SK-N-SH (cell line): ENCODE measurements around the gene BSX. TPM values are rescaled to one million over a fixed set of nuclear protein-coding genes. Genes with fewer than 3 reads are reported as not detected.

Source experiments
- CTCF ChIA-PET: fragments of 300-600, 350-600 bp; formaldehyde crosslinking; extraction: SDS; loops from one replicate; lab custom pipeline; 2021; lab: Yijun Ruan, JAX
- POLR2A ChIA-PET: fragments of 350-600 bp; sonication (Branson Sonifier 250); formaldehyde crosslinking; extraction: SDS; loops from one replicate; lab custom pipeline; 2020; ENCODE audit warnings: antibody characterized with exemption, inconsistent platforms; lab: Yijun Ruan, JAX
- DNase-seq: peaks from one replicate; pipeline ENCODE4 v3.0.0; 2012
- H2AFZ ChIP-seq: fragments of 200-600 bp; sonication (generic); 2 replicates; pipeline ENCODE4 v1.8.1; 2016; ENCODE audit warnings: antibody characterized with exemption, mild to moderate bottlenecking, low read depth
- H3F3A ChIP-seq: fragments of 200-600 bp; sonication (generic); replicated peaks from 2 replicates; pipeline ENCODE3; 2016; ENCODE audit warnings: antibody characterized with exemption, mild to moderate bottlenecking; ENCODE audit not compliant: insufficient read depth
- H3K27ac ChIP-seq, 2 experiments: fragments of 200-500 bp in 1 of 2; fragments of 200-600 bp in 1 of 2; sonication (Bioruptor generic) in 1 of 2; sonication (generic), shearing (Covaris generic) in 1 of 2; 2 replicates each; pipeline versions ENCODE4 v1.5.1 to v1.6.1; 2014 to 2016; ENCODE audit warnings: low read depth in 2 of 2, inconsistent platforms in 1 of 2, low read length in 1 of 2, mild to moderate bottlenecking in 1 of 2, mixed read lengths in 1 of 2
- H3K27me3 ChIP-seq: fragments of 200-600 bp; sonication (generic), shearing (Covaris generic); 2 replicates; pipeline ENCODE4 v1.6.1; 2016; ENCODE audit warnings: mixed run types; ENCODE audit not compliant: insufficient read depth
- H3K36me3 ChIP-seq, 2 experiments: fragments of 200-500 bp in 1 of 2; fragments of 200-600 bp in 1 of 2; sonication (Bioruptor generic) in 1 of 2; sonication (generic) in 1 of 2; replicated peaks in 1 of 2; 2 replicates each; pipeline versions ENCODE3 to v1.5.1; 2014 to 2016; ENCODE audit warnings: low read length in 1 of 2, mild to moderate bottlenecking in 1 of 2; ENCODE audit not compliant: insufficient read depth in 2 of 2, control insufficient read depth in 1 of 2
- H3K4me1 ChIP-seq, 2 experiments: fragments of 200-500 bp in 1 of 2; fragments of 200-600 bp in 1 of 2; sonication (Bioruptor generic) in 1 of 2; sonication (generic), shearing (Covaris generic) in 1 of 2; 2 replicates each; pipeline versions ENCODE4 v1.5.1 to v1.6.1; 2014 to 2016; ENCODE audit warnings: low read depth in 1 of 2, low read length in 1 of 2, mixed run types in 1 of 2; ENCODE audit not compliant: insufficient read depth in 2 of 2, control insufficient read depth in 1 of 2
- H3K4me2 ChIP-seq: fragments of 200-600 bp; sonication (generic), shearing (Covaris generic); 2 replicates; pipeline ENCODE4 v1.6.1; 2017; ENCODE audit warnings: mixed run types
- H3K4me3 ChIP-seq, 2 experiments: fragments of 200-500 bp in 1 of 2; fragments of 200-600 bp in 1 of 2; sonication (Bioruptor generic) in 1 of 2; sonication (generic), shearing (Covaris generic) in 1 of 2; 2 replicates each; pipeline versions ENCODE4 v1.5.1 to v1.8.1; 2014 to 2016; ENCODE audit warnings: low read depth in 2 of 2, inconsistent platforms in 1 of 2, low read length in 1 of 2, mild to moderate bottlenecking in 1 of 2, mixed read lengths in 1 of 2, moderate library complexity in 1 of 2
- H3K79me2 ChIP-seq: fragments of 200-600 bp; sonication (generic); 2 replicates; pipeline ENCODE4 v1.8.1; 2017; ENCODE audit warnings: mild to moderate bottlenecking; ENCODE audit not compliant: insufficient read depth
- H3K9ac ChIP-seq: fragments of 200-600 bp; sonication (generic); 2 replicates; pipeline ENCODE4 v1.6.1; 2017; ENCODE audit warnings: mixed run types
- H3K9me2 ChIP-seq: fragments of 200-600 bp; sonication (generic); 2 replicates; pipeline ENCODE4 v1.6.1; 2017; ENCODE audit warnings: mixed run types
- H3K9me3 ChIP-seq: fragments of 200-600 bp; sonication (generic); 2 replicates; pipeline ENCODE4 v1.6.1; 2017; ENCODE audit warnings: mixed run types, mild to moderate bottlenecking, moderate library complexity
- H4K20me1 ChIP-seq: fragments of 200-600 bp; sonication (generic); 2 replicates; pipeline ENCODE4 v1.6.1; 2017; ENCODE audit warnings: mild to moderate bottlenecking, mixed run types; ENCODE audit not compliant: insufficient read depth
- EP300 ChIP-seq, 2 experiments: IDR thresholded peaks; 2 replicates each; pipeline versions ENCODE4 v1.4.0 to v1.6.1; 2012; ENCODE audit warnings: borderline replicate concordance in 1 of 2, low read depth in 1 of 2, low read length in 1 of 2
- FOXJ3 ChIP-seq: sonication (generic); formaldehyde crosslinking; IDR thresholded peaks from 2 replicates; pipeline ENCODE4 v1.5.1; 2020; ENCODE audit warnings: mild to moderate bottlenecking, missing genetic modification reagents
- GATA2 ChIP-seq: sonication (generic); formaldehyde crosslinking; IDR thresholded peaks from 2 replicates; pipeline ENCODE4 v1.5.0; 2020; ENCODE audit warnings: mild to moderate bottlenecking, missing genetic modification reagents
- NFIC ChIP-seq: IDR thresholded peaks from 2 replicates; pipeline ENCODE4 v1.4.0; 2012; ENCODE audit warnings: borderline replicate concordance
- RFX5 ChIP-seq: IDR thresholded peaks from 2 replicates; pipeline ENCODE4 v1.6.1; 2012; ENCODE audit warnings: mild to moderate bottlenecking, improper control_type of control experiment, low read length
- SMC3 ChIP-seq: IDR thresholded peaks from 2 replicates; pipeline ENCODE4 v1.6.1; 2012; ENCODE audit warnings: low read depth, low read length, improper control_type of control experiment
- TEAD4 ChIP-seq: IDR thresholded peaks from 2 replicates; pipeline ENCODE4 v1.4.0; 2012; ENCODE audit warnings: mild to moderate bottlenecking, borderline replicate concordance; ENCODE audit not compliant: insufficient read depth
- WGBS: methylation state at CpG from one replicate; pipeline ENCODE4 v1.1.6; 2017; ENCODE audit warnings: low lambda C conversion rate; 5-methylcytosine and 5-hydroxymethylcytosine counted together
- polyA plus RNA-seq, 3 experiments: library from polyadenylated mRNA; depleted of rRNA; stranded (reverse); fragments of >200 nt; gene quantifications; 2 replicates each; pipeline ENCODE4 v1.2.3, GENCODE V29; 2012
- TF ChIP-seq, protein P1 (sequence below): IDR thresholded peaks from 2 replicates; pipeline ENCODE4 v1.6.1; 2012; ENCODE audit warnings: mild to moderate bottlenecking, low read depth, low read length, moderate library complexity
- TF ChIP-seq, protein P2 (sequence below): IDR thresholded peaks from 2 replicates; pipeline ENCODE4 v1.4.0; 2012; ENCODE audit warnings: low read depth, borderline replicate concordance
- TF ChIP-seq, protein P3 (sequence below): IDR thresholded peaks from 2 replicates; pipeline ENCODE4 v1.4.0; 2012; ENCODE audit warnings: low read depth, borderline replicate concordance

Gene BSX
- 0.16 TPM in 1 of 2 replicates, not detected in the other for polyA plus RNA-seq (2012; rRNA removed)
- polyA plus RNA-seq (2012; cell fraction: cytosol; rRNA removed), result 0.04 TPM in 1 of 2 replicates, not detected in the other
- 0.06 and 0.13 TPM in 2 replicates for polyA plus RNA-seq (2012; cell fraction: nucleus; rRNA removed)

GRCh38 chr11:122981388-122982264, at the start of gene BSX:
Gene BSX, minus strand, starts transcription at chr11:122981834. Its CDS starts 163 bp downstream, at chr11:122981671.
- Histone ChIP-seq H3K9me2 (no peaks in the 10 kb centered on the region), H3K9me3 (no peaks in the 10 kb centered on the region), H3K36me3 (no peaks in the 10 kb centered on the region), H2AFZ (no peak within 1 kb of the TSS), H4K20me1 (no peaks in the 10 kb centered on the region), H3K79me2 (no peaks in the 10 kb centered on the region), H3K9ac (no peak within 1 kb of the TSS), H3K27me3 (peaks cover 18% of the 10 kb centered on the region; the same call in 1 of the 2 replicates), H3K4me2 (no peak within 1 kb of the TSS), H3K4me3 (no peak within 1 kb of the TSS), H3F3A (no peaks in the 10 kb centered on the region), H3K4me1 (peaks cover 0 to 6% of the 10 kb centered on the region in 2 experiments; a peak in 2 of 4 replicates), H3K27ac (no peak within 1 kb of the TSS)
- no peak for TF ChIP-seq TEAD4
- no peak for TF ChIP-seq SMC3
- TF ChIP-seq, protein P1, sequence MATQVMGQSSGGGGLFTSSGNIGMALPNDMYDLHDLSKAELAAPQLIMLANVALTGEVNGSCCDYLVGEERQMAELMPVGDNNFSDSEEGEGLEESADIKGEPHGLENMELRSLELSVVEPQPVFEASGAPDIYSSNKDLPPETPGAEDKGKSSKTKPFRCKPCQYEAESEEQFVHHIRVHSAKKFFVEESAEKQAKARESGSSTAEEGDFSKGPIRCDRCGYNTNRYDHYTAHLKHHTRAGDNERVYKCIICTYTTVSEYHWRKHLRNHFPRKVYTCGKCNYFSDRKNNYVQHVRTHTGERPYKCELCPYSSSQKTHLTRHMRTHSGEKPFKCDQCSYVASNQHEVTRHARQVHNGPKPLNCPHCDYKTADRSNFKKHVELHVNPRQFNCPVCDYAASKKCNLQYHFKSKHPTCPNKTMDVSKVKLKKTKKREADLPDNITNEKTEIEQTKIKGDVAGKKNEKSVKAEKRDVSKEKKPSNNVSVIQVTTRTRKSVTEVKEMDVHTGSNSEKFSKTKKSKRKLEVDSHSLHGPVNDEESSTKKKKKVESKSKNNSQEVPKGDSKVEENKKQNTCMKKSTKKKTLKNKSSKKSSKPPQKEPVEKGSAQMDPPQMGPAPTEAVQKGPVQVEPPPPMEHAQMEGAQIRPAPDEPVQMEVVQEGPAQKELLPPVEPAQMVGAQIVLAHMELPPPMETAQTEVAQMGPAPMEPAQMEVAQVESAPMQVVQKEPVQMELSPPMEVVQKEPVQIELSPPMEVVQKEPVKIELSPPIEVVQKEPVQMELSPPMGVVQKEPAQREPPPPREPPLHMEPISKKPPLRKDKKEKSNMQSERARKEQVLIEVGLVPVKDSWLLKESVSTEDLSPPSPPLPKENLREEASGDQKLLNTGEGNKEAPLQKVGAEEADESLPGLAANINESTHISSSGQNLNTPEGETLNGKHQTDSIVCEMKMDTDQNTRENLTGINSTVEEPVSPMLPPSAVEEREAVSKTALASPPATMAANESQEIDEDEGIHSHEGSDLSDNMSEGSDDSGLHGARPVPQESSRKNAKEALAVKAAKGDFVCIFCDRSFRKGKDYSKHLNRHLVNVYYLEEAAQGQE, result peak; percentile 99
- TF ChIP-seq GATA2, result no peak
- TF ChIP-seq, protein P2, sequence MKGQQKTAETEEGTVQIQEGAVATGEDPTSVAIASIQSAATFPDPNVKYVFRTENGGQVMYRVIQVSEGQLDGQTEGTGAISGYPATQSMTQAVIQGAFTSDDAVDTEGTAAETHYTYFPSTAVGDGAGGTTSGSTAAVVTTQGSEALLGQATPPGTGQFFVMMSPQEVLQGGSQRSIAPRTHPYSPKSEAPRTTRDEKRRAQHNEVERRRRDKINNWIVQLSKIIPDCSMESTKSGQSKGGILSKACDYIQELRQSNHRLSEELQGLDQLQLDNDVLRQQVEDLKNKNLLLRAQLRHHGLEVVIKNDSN, result no peak
- DNase-seq, result no peak
- CTCF ChIA-PET, result interaction anchor here (0.7 kb wide), 1 partner anchor 69 kb away, joined by 3 read pairs; no protein-coding TSS in a partner anchor
- POLR2A ChIA-PET, result no interaction called here
- WGBS, result 78% methylated on average over 35 of the region's 35 CpGs

DNA sequence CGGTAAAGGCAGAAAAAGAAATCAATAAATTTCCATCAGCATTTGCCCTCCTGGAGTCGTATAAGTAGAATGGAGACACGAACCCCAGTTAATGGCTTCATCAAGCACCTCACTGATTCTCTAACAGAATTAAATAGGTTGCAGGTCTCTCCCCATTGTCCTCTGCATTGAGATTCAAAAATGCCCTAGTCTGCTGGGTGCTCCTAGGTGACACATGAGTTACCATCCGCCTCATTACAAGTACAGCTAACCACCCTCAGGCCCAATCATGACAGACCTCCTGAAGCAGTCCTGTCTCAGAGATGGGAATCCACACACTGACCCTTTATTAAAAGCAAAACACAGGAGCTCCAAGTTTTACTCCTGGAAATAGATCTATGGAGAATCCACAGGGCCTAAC, 48.9 kb upstream of the BSX start:
- CTCF ChIA-PET, result interaction anchor here (1.0 to 16.7 kb wide), 6 partner anchors 10 to 177 kb away, joined by 3 to 409 read pairs (median 8); no protein-coding TSS in a partner anchor
- H3K4me2 ChIP-seq, result no peak overlapping the region

More for the DNA sequence above, 48.9 kb upstream of the BSX start:
- Histone ChIP-seq H2AFZ (no peak overlapping the region), H3K27ac (no peak overlapping the region), H3F3A (no peaks in the 10 kb centered on the region), H4K20me1 (no peaks in the 10 kb centered on the region), H3K4me1 (no peaks in the 10 kb centered on the region), H3K9ac (no peak overlapping the region), H3K36me3 (no peaks in the 10 kb centered on the region), H3K9me3 (no peaks in the 10 kb centered on the region), H3K4me3 (no peak overlapping the region), H3K79me2 (no peaks in the 10 kb centered on the region), H3K27me3 (no peaks in the 10 kb centered on the region), H3K9me2 (no peaks in the 10 kb centered on the region)
- no peak for DNase-seq
- no peak for TF ChIP-seq RFX5
- no peak for TF ChIP-seq NFIC
- no peak for TF ChIP-seq FOXJ3 (CRISPR knock-in tag)
- TF ChIP-seq EP300 (IDR thresholded peaks at IDR 0.05; ENCODE audit: borderline replicate concordance in 1 of 2, low read depth in 1 of 2, low read length in 1 of 2), result no peak
- TF ChIP-seq, protein P2, result no peak
- TF ChIP-seq, protein P3, sequence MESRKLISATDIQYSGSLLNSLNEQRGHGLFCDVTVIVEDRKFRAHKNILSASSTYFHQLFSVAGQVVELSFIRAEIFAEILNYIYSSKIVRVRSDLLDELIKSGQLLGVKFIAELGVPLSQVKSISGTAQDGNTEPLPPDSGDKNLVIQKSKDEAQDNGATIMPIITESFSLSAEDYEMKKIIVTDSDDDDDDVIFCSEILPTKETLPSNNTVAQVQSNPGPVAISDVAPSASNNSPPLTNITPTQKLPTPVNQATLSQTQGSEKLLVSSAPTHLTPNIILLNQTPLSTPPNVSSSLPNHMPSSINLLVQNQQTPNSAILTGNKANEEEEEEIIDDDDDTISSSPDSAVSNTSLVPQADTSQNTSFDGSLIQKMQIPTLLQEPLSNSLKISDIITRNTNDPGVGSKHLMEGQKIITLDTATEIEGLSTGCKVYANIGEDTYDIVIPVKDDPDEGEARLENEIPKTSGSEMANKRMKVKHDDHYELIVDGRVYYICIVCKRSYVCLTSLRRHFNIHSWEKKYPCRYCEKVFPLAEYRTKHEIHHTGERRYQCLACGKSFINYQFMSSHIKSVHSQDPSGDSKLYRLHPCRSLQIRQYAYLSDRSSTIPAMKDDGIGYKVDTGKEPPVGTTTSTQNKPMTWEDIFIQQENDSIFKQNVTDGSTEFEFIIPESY, result no peak
- POLR2A ChIA-PET, result no interaction called here
- WGBS, result 74% methylated on average over 4 of the region's 4 CpGs
